Subcutaneous abdominal adipose tissue (tissue), 5 donors: ENCODE data around the gene TRMT6.

Experiments
- H3K27ac ChIP-seq: one replicate; pipeline ENCODE4 v1.7.0; 2013; ENCODE audit warnings: low read depth, mild to moderate bottlenecking, inconsistent platforms, low read length, moderate library complexity
- H3K27me3 ChIP-seq, 5 donors: one replicate each; pipeline ENCODE4 v1.7.0; 2013; ENCODE audit warnings: low read length in 5 of 5, inconsistent platforms in 1 of 5; ENCODE audit not compliant: control insufficient read depth in 5 of 5, insufficient read depth in 4 of 5
- H3K36me3 ChIP-seq, 5 donors: one replicate each; pipeline ENCODE4 v1.7.0; 2013; ENCODE audit warnings: low read length in 5 of 5; ENCODE audit not compliant: control insufficient read depth in 5 of 5, insufficient read depth in 5 of 5
- H3K4me1 ChIP-seq, 5 donors: one replicate each; pipeline ENCODE4 v1.7.0; 2013; ENCODE audit warnings: low read length in 5 of 5, mild to moderate bottlenecking in 3 of 5, moderate library complexity in 1 of 5; ENCODE audit not compliant: control insufficient read depth in 5 of 5, insufficient read depth in 5 of 5
- H3K4me3 ChIP-seq, 5 donors: one replicate each; pipeline ENCODE4 v1.7.0; 2013; ENCODE audit warnings: low read length in 5 of 5, low read depth in 1 of 5
- H3K9ac ChIP-seq, 5 donors: one replicate each; pipeline ENCODE4 v1.7.0; 2013; ENCODE audit warnings: low read length in 5 of 5, mild to moderate bottlenecking in 4 of 5, moderate library complexity in 3 of 5
- H3K9me3 ChIP-seq, 5 donors: one replicate each; pipeline ENCODE4 v1.7.0; 2013; ENCODE audit warnings: low read length in 5 of 5; ENCODE audit not compliant: control insufficient read depth in 5 of 5
- donor health status: healthy.
- donor health status: healthy.
- donor health status: healthy.
- donor health status: healthy.
- donor health status: healthy.

TRMT6 gene

GRCh38 chr20:5913166-5913565 is 37.2 kb downstream of the TRMT6 start:
- no peak overlapping the region for H3K9ac ChIP-seq
- H3K27ac ChIP-seq, result no peak overlapping the region
- no peaks in the 10 kb centered on the region for H3K36me3 ChIP-seq
- peaks cover 0 to 18% (median 4%) of the 10 kb centered on the region in 5 donors for H3K27me3 ChIP-seq
- no peak overlapping the region for H3K4me3 ChIP-seq
- H3K4me1 ChIP-seq, result peaks cover 0 to 5% (median 5%) of the 10 kb centered on the region in 5 donors
- no peaks in the 10 kb centered on the region for H3K9me3 ChIP-seq

- Histone ChIP-seq H3K27me3 (peaks cover 0 to 17% (median 7%) of the 10 kb centered on the region in 5 donors), H3K4me1 (peaks cover 0 to 5% (median 5%) of the 10 kb centered on the region in 5 donors), H3K27ac (no peak overlapping the region), H3K9me3 (no peaks in the 10 kb centered on the region), H3K9ac (no peak overlapping the region), H3K36me3 (no peaks in the 10 kb centered on the region), H3K4me3 (no peak overlapping the region)
These were observed 40.1 kb downstream of the TRMT6 start for GRCh38 chr20:5910186-5910585.

GRCh38 chr20:5908981-5909380 is 41.4 kb downstream of the TRMT6 start:
- no peak overlapping the region for H3K9ac ChIP-seq
- H3K27me3 ChIP-seq, result peaks cover 0 to 17% (median 7%) of the 10 kb centered on the region in 5 donors

GRCh38 chr20:5900908-5901307 is 49.4 kb downstream of the TRMT6 start:
- Histone ChIP-seq H3K4me1 (no peaks in the 10 kb centered on the region), H3K27me3 (peaks cover 0 to 11% (median 0%) of the 10 kb centered on the region in 5 donors), H3K4me3 (no peak overlapping the region), H3K36me3 (no peaks in the 10 kb centered on the region), H3K27ac (no peak overlapping the region), H3K9me3 (no peaks in the 10 kb centered on the region), H3K9ac (no peak overlapping the region)

More at GRCh38 chr20:5908981-5909380, 41.4 kb downstream of the TRMT6 start:
- Histone ChIP-seq H3K4me3 (no peak overlapping the region), H3K27ac (no peak overlapping the region), H3K36me3 (no peaks in the 10 kb centered on the region), H3K9me3 (no peaks in the 10 kb centered on the region), H3K4me1 (peaks cover 0 to 5% (median 5%) of the 10 kb centered on the region in 5 donors)

- H3K27me3 ChIP-seq, result peaks cover 0 to 7% (median 0%) of the 10 kb centered on the region in 5 donors
- no peaks in the 10 kb centered on the region for H3K4me1 ChIP-seq
- no peak overlapping the region for H3K27ac ChIP-seq
- H3K9me3 ChIP-seq, result no peaks in the 10 kb centered on the region
- H3K9ac ChIP-seq, result no peak overlapping the region
- no peak overlapping the region for H3K4me3 ChIP-seq
- H3K36me3 ChIP-seq, result no peaks in the 10 kb centered on the region
These were observed 50.9 kb downstream of the TRMT6 start for GRCh38 chr20:5899444-5899843.

GRCh38 chr20:5895626-5896025 is 54.7 kb downstream of the TRMT6 start:
- no peak overlapping the region for H3K27ac ChIP-seq
- no peak overlapping the region for H3K9ac ChIP-seq
- H3K9me3 ChIP-seq, result no peaks in the 10 kb centered on the region
- no peaks in the 10 kb centered on the region for H3K4me1 ChIP-seq
- no peaks in the 10 kb centered on the region for H3K36me3 ChIP-seq
- peaks cover 0 to 7% (median 0%) of the 10 kb centered on the region in 5 donors for H3K27me3 ChIP-seq
- no peak overlapping the region for H3K4me3 ChIP-seq

GRCh38 chr20:5893621-5894020 is 56.7 kb downstream of the TRMT6 start:
- Histone ChIP-seq H3K36me3 (no peaks in the 10 kb centered on the region), H3K27ac (no peak overlapping the region), H3K27me3 (peaks cover 0 to 7% (median 0%) of the 10 kb centered on the region in 5 donors), H3K4me1 (no peaks in the 10 kb centered on the region), H3K9ac (no peak overlapping the region), H3K4me3 (no peak overlapping the region), H3K9me3 (no peaks in the 10 kb centered on the region)

GRCh38 chr20:5893052-5893451 is 57.3 kb downstream of the TRMT6 start:
- H3K9me3 ChIP-seq, result no peaks in the 10 kb centered on the region
- no peaks in the 10 kb centered on the region for H3K4me1 ChIP-seq
- no peak overlapping the region for H3K9ac ChIP-seq
- H3K27ac ChIP-seq, result no peak overlapping the region
- peaks cover 0 to 7% (median 0%) of the 10 kb centered on the region in 5 donors for H3K27me3 ChIP-seq
- H3K4me3 ChIP-seq, result no peak overlapping the region
- no peaks in the 10 kb centered on the region for H3K36me3 ChIP-seq

- Histone ChIP-seq H3K4me3 (no peak overlapping the region), H3K27ac (no peak overlapping the region), H3K27me3 (peaks cover 0 to 4% (median 0%) of the 10 kb centered on the region in 5 donors), H3K4me1 (no peaks in the 10 kb centered on the region), H3K9me3 (no peaks in the 10 kb centered on the region), H3K36me3 (no peaks in the 10 kb centered on the region), H3K9ac (no peak overlapping the region)
These were observed 59.4 kb downstream of the TRMT6 start for GRCh38 chr20:5890773-5891441.

- Histone ChIP-seq H3K9me3 (no peaks in the 10 kb centered on the region), H3K27ac (no peak overlapping the region)
These were observed 62.3 kb downstream of the TRMT6 start for GRCh38 chr20:5888041-5888440.

More at GRCh38 chr20:5888041-5888440, 62.3 kb downstream of the TRMT6 start:
- H3K27me3 ChIP-seq, result no peaks in the 10 kb centered on the region
- H3K36me3 ChIP-seq, result no peaks in the 10 kb centered on the region
- H3K4me1 ChIP-seq, result no peaks in the 10 kb centered on the region
- no peak overlapping the region for H3K4me3 ChIP-seq
- H3K9ac ChIP-seq, result no peak overlapping the region
